ENCODE data around the gene GPAM. TPM values are rescaled to one million over a fixed set of nuclear protein-coding genes. Genes with fewer than 3 reads are reported as not detected.

GPAM gene
- total RNA-seq, 2 experiments from 2014 or later, result 7.5 to 13.0 TPM

DNA sequence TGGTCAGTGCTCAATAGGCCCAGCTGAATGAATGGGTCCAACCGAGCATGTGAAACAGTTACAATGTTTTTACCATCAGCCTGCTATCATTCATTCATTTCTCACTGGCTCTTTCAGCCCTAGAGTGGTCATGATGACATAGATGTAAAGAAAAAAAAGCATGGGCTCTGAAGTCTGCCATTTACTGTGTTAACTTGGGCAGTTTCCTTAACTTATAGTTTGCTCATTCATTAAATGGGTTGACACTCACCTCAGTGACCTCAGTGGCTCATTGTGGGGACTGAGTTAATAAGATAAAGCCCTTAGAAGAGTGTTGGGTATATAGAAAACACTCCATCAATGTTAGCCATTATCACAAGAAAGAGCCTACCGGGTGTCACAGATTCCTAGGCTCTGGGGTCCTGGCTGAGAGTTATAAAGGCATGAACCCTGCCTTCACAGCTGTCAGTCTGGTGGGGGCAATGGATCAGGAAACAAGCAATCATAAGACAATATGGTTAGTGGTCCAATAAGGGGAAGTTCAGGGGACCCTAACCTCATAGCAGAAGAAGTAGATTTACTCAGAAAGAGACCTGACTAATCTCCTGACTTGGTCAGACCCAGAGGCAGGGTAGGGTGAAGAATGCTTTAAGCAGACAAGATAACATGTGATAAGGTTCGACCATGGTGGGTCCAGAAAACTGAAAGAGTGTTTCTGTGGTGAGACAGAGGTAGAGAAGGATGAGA lies 29.7 kb upstream of the GPAM start:
- no peaks in the 10 kb centered on the region for H3K4me1 ChIP-seq (ENCODE audit: insufficient read depth, low read length, poor library complexity, severe bottlenecking)
- H3K36me3 ChIP-seq (ENCODE audit: insufficient read depth, low read length), result no peaks in the 10 kb centered on the region
- TF ChIP-seq CTCF (conservative IDR thresholded peaks at IDR 0.05; ENCODE audit: low read length), result no peak
- TF ChIP-seq EZH2phosphoT487 (IDR thresholded peaks at IDR 0.05; ENCODE audit: borderline replicate concordance, low read depth, low read length), result no peak
- no peak for DNase-seq (ENCODE audit: low spot score)
- H3K4me3 ChIP-seq (ENCODE audit: low read depth, low read length, poor library complexity, severe bottlenecking), result no peak overlapping the region
- H3K4me2 ChIP-seq (ENCODE audit: low read length), result no peak overlapping the region
- H3K9me3 ChIP-seq (ENCODE audit: low read length), result no peaks in the 10 kb centered on the region
- H3K79me2 ChIP-seq (ENCODE audit: insufficient read depth, low read depth, low read length), result no peaks in the 10 kb centered on the region
- H3K9me2 ChIP-seq (ENCODE audit: insufficient read depth, low read length), result no peaks in the 10 kb centered on the region
- CTCF ChIA-PET (ENCODE audit: unreplicated experiment), result interaction anchor here (0.7 kb wide), 1 partner anchor 130 kb away, joined by 4 read pairs; no protein-coding TSS in a partner anchor
- BruUV-seq (replicated peaks), result no TSS peak
- intact Hi-C loops (cut with micrococcal nuclease; ENCODE audit: unreplicated experiment), result no loop called here
- H4K20me1 ChIP-seq (ENCODE audit: insufficient read depth, low read length), result no peaks in the 10 kb centered on the region
- POLR2A ChIA-PET, result no interaction called here
- H2AFZ ChIP-seq (ENCODE audit: low read length), result no peak overlapping the region
- H3K27ac ChIP-seq (ENCODE audit: low read depth, low read length, poor library complexity, severe bottlenecking), result no peak overlapping the region

DNA sequence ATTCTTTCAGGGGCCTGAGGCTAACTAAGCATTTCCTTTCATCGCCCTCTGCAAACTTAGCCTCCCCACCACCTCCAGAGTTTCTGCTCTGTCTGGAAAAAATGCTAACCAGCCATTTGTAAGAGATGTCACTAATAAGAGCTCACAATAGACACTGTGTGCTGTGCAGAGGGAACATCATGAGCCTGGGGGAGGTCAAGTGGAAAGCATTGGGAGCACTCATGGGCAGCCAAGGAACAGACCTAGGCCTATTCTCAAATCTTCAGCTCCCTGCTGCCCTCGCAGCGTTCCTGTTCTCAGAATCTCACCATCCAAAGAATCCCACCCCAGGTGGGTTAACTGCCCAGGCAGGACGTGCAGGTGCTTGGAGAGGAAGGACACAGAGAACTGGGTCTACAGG lies 27.1 kb upstream of the GPAM start:
- POLR2A ChIA-PET, result interaction anchor here (0.7 kb wide), 1 partner anchor 33 kb away, joined by 3 read pairs; no protein-coding TSS in a partner anchor
- no peak overlapping the region for H3K4me2 ChIP-seq (ENCODE audit: low read length)
- H4K20me1 ChIP-seq (ENCODE audit: insufficient read depth, low read length), result no peaks in the 10 kb centered on the region
- no peak overlapping the region for H2AFZ ChIP-seq (ENCODE audit: low read length)
- H3K27ac ChIP-seq (ENCODE audit: low read depth, low read length, poor library complexity, severe bottlenecking), result no peak overlapping the region
- no peaks in the 10 kb centered on the region for H3K79me2 ChIP-seq (ENCODE audit: insufficient read depth, low read depth, low read length)
- intact Hi-C loops (cut with micrococcal nuclease; ENCODE audit: unreplicated experiment), result no loop called here
- no peak overlapping the region for H3K4me3 ChIP-seq (ENCODE audit: low read depth, low read length, poor library complexity, severe bottlenecking)
- H3K9me3 ChIP-seq (ENCODE audit: low read length), result no peaks in the 10 kb centered on the region
- H3K4me1 ChIP-seq (ENCODE audit: insufficient read depth, low read length, poor library complexity, severe bottlenecking), result no peaks in the 10 kb centered on the region
- no peak for DNase-seq (ENCODE audit: low spot score)
- no peaks in the 10 kb centered on the region for H3K9me2 ChIP-seq (ENCODE audit: insufficient read depth, low read length)
- CTCF ChIA-PET (ENCODE audit: unreplicated experiment), result no interaction called here
- BruUV-seq (replicated peaks), result no TSS peak
- H3K36me3 ChIP-seq (ENCODE audit: insufficient read depth, low read length), result no peaks in the 10 kb centered on the region
- TF ChIP-seq EZH2phosphoT487 (IDR thresholded peaks at IDR 0.05; ENCODE audit: borderline replicate concordance, low read depth, low read length) (no peak), CTCF (conservative IDR thresholded peaks at IDR 0.05; ENCODE audit: low read length) (no peak)

GRCh38 chr10:112209684-112210131 lies 26.1 kb upstream of the GPAM start:
- CTCF ChIA-PET (ENCODE audit: unreplicated experiment), result no interaction called here
- H3K4me1 ChIP-seq (ENCODE audit: insufficient read depth, low read length, poor library complexity, severe bottlenecking), result no peaks in the 10 kb centered on the region
- no peaks in the 10 kb centered on the region for H3K9me2 ChIP-seq (ENCODE audit: insufficient read depth, low read length)
- intact Hi-C loops (cut with micrococcal nuclease; ENCODE audit: unreplicated experiment), result no loop called here
- BruUV-seq (replicated peaks), result no TSS peak
- DNase-seq (ENCODE audit: low spot score), result no peak
- no peak overlapping the region for H3K4me3 ChIP-seq (ENCODE audit: low read depth, low read length, poor library complexity, severe bottlenecking)
- POLR2A ChIA-PET, result no interaction called here
- no peaks in the 10 kb centered on the region for H3K9me3 ChIP-seq (ENCODE audit: low read length)
- no peaks in the 10 kb centered on the region for H4K20me1 ChIP-seq (ENCODE audit: insufficient read depth, low read length)
- H3K4me2 ChIP-seq (ENCODE audit: low read length), result no peak overlapping the region
- no peak for TF ChIP-seq CTCF (conservative IDR thresholded peaks at IDR 0.05; ENCODE audit: low read length)
- no peak for TF ChIP-seq EZH2phosphoT487 (IDR thresholded peaks at IDR 0.05; ENCODE audit: borderline replicate concordance, low read depth, low read length)
- H3K36me3 ChIP-seq (ENCODE audit: insufficient read depth, low read length), result no peaks in the 10 kb centered on the region
- H2AFZ ChIP-seq (ENCODE audit: low read length), result no peak overlapping the region
- no peaks in the 10 kb centered on the region for H3K79me2 ChIP-seq (ENCODE audit: insufficient read depth, low read depth, low read length)
- H3K27ac ChIP-seq (ENCODE audit: low read depth, low read length, poor library complexity, severe bottlenecking), result no peak overlapping the region
